B cell (primary cell): ENCODE results near the gene RAB24. TPM values are rescaled to one million over a fixed set of nuclear protein-coding genes. Genes with fewer than 3 reads are reported as not detected.

Source experiments
- ATAC-seq: fragments of 200-7000 bp; cut with Tn5 transposase; one replicate; pipeline ENCODE4 v1.10.0; 2021; ENCODE audit warnings: low read depth, mild to moderate bottlenecking, moderate number of reproducible peaks, moderate library complexity
- CTCF ChIA-PET: fragments of 350-600 bp; sonication (Branson Sonifier 250); formaldehyde crosslinking; loops from one replicate; lab custom pipeline; 2021; ENCODE audit warnings: antibody characterized with exemption, inconsistent platforms; lab: Charles Lee
- POLR2A ChIA-PET: fragments of 350-600 bp; sonication (Branson Sonifier 250); formaldehyde crosslinking; loops from one replicate; lab custom pipeline; 2021; ENCODE audit warnings: antibody characterized with exemption; lab: Charles Lee
- DNase-seq: peaks from one replicate; pipeline ENCODE4 v3.0.0; 2013
- H2AFZ ChIP-seq: 2 replicates; pipeline ENCODE4 v1.6.1; 2012; ENCODE audit warnings: mild to moderate bottlenecking, low read depth, low read length; ENCODE audit not compliant: insufficient read depth, poor library complexity, severe bottlenecking
- H3K27ac ChIP-seq, 2 donors: 1 replicate in 1 of 2; 2 replicates in 1 of 2; pipeline ENCODE4 v1.5.1; 2012 to 2013; ENCODE audit warnings: low read length in 2 of 2, mild to moderate bottlenecking in 2 of 2, moderate library complexity in 1 of 2
- H3K27me3 ChIP-seq, 4 experiments: fragments of 200-600 bp in 1 of 4; sonication (generic) in 1 of 4; replicated peaks in 1 of 4; 1 replicate in 2 of 4; 2 replicates in 2 of 4; pipeline versions ENCODE4 v1.6.1 to v1.7.0; 2013 to 2016; ENCODE audit warnings: low read length in 3 of 4, mild to moderate bottlenecking in 2 of 4, mixed read lengths in 1 of 4, moderate library complexity in 1 of 4; ENCODE audit not compliant: insufficient read depth in 4 of 4, control insufficient read depth in 3 of 4; ENCODE audit errors: control extremely low read depth in 1 of 4
- H3K36me3 ChIP-seq, 2 experiments: replicated peaks in 1 of 2; 1 replicate in 1 of 2; 2 replicates in 1 of 2; pipeline versions ENCODE4 v1.6.1 to v1.7.1; 2013; ENCODE audit warnings: low read length in 1 of 2; ENCODE audit not compliant: insufficient read depth in 2 of 2, control insufficient read depth in 1 of 2; ENCODE audit errors: control extremely low read depth in 1 of 2, extremely low read depth in 1 of 2
- H3K4me1 ChIP-seq, 2 donors: fragments of 200-600 bp in 1 of 2; sonication (generic) in 1 of 2; 1 replicate in 1 of 2; 2 replicates in 1 of 2; pipeline versions ENCODE4 v1.5.1 to v1.6.1; 2013 to 2017; ENCODE audit warnings: low read length in 2 of 2; ENCODE audit not compliant: control insufficient read depth in 2 of 2, insufficient read depth in 2 of 2
- H3K4me2 ChIP-seq: replicated peaks from 2 replicates; pipeline ENCODE3; 2012; ENCODE audit warnings: mild to moderate bottlenecking, low read depth, low read length; ENCODE audit not compliant: poor library complexity, severe bottlenecking
- H3K4me3 ChIP-seq, 5 experiments: fragments of 200-600 bp in 1 of 5; sonication (generic) in 1 of 5; 1 replicate in 3 of 5; 2 replicates in 2 of 5; pipeline versions ENCODE4 v1.5.1 to v1.7.0; 2011 to 2016; ENCODE audit warnings: low read length in 4 of 5, mild to moderate bottlenecking in 4 of 5, low read depth in 2 of 5, control low read depth in 1 of 5, moderate library complexity in 1 of 5; ENCODE audit not compliant: insufficient read depth in 1 of 5; ENCODE audit errors: control extremely low read depth in 1 of 5, extremely low read depth in 1 of 5
- H3K79me2 ChIP-seq: fragments of 200-600 bp; sonication (generic); one replicate; pipeline ENCODE4 v1.6.0; 2016; ENCODE audit warnings: low read length; ENCODE audit not compliant: control insufficient read depth, insufficient read depth
- H3K9ac ChIP-seq: fragments of 200-600 bp; sonication (generic); 2 replicates; pipeline ENCODE4 v1.6.1; 2017; ENCODE audit warnings: mild to moderate bottlenecking, low read length, moderate library complexity
- H3K9me3 ChIP-seq, 3 donors: one replicate each; pipeline versions ENCODE4 v1.6.1 to v1.7.1; 2013; ENCODE audit warnings: low read length in 2 of 3; ENCODE audit not compliant: control insufficient read depth in 2 of 3, insufficient read depth in 1 of 3; ENCODE audit errors: control extremely low read depth in 1 of 3
- H4K20me1 ChIP-seq: 2 replicates; pipeline ENCODE4 v1.6.0; 2012; ENCODE audit warnings: mild to moderate bottlenecking, low read length; ENCODE audit not compliant: insufficient read depth, control insufficient read depth, poor library complexity, severe bottlenecking
- H3K27ac Mint-ChIP-seq: one replicate; pipeline ENCODE4 v1.8.0; 2021; ENCODE audit warnings: mixed read lengths
- H3K27me3 Mint-ChIP-seq: one replicate; pipeline ENCODE4 v1.8.0; 2021; ENCODE audit warnings: mixed read lengths
- H3K4me1 Mint-ChIP-seq: one replicate; pipeline ENCODE4 v1.8.0; 2021; ENCODE audit warnings: mixed read lengths
- H3K4me3 Mint-ChIP-seq: one replicate; pipeline ENCODE4 v1.8.0; 2021; ENCODE audit warnings: mixed read lengths
- H3K9me3 Mint-ChIP-seq: one replicate; pipeline ENCODE4 v1.8.0; 2022; ENCODE audit warnings: mixed read lengths; ENCODE audit not compliant: insufficient read depth
- EZH2 ChIP-seq: IDR thresholded peaks from 2 replicates; pipeline ENCODE4 v1.6.1; 2012; ENCODE audit warnings: borderline replicate concordance, low read depth, mild to moderate bottlenecking, moderate library complexity, low read length; ENCODE audit not compliant: insufficient read depth, poor library complexity, severe bottlenecking
- WGBS: methylation state at CpG from one replicate; pipeline ENCODE4 v1.1.5; 2013; ENCODE audit warnings: missing lambda C conversion rate; ENCODE audit not compliant: insufficient coverage; 5-methylcytosine and 5-hydroxymethylcytosine counted together
- intact Hi-C: fragments of 100-400 bp; cut with micrococcal nuclease; formaldehyde crosslinking; loops from one replicate; pipeline ENCODE4 v1.10.0; 2022
- polyA plus RNA-seq: library from polyadenylated mRNA; depleted of rRNA; stranded (reverse); fragments of >200 nt; gene quantifications from 2 replicates; pipeline ENCODE4 v1.2.3, GENCODE V29; 2012
- total RNA-seq, 2 donors: library from RNA; stranded (reverse); fragments of 120-200 nt in 1 of 2; gene quantifications; 1 replicate in 1 of 2; 2 replicates in 1 of 2; pipeline versions ENCODE4 v1.2.3 to v1.2.4, GENCODE V29; 2013 to 2022
- TF ChIP-seq, protein P1 (sequence below): fragments of 200-600 bp; IDR thresholded peaks from one replicate; pipeline ENCODE4 v1.8.0; 2022; ENCODE audit warnings: antibody characterized with exemption, mild to moderate bottlenecking

RAB24 gene
- total and polyA plus RNA-seq, 2 donors (not counting 1 experiment from before 2014, with no cell fraction given) = 38.3 to 147 TPM

- ChIA-PET POLR2A (no interaction called here), CTCF (interaction anchor here (0.8 to 1.6 kb wide), 3 partner anchors 12 to 183 kb away, joined by 3 to 6 read pairs (median 5); no protein-coding TSS in a partner anchor)
- H3K27me3 Mint-ChIP-seq = no peaks in the 10 kb centered on the region
- DNase-seq (no peak), ATAC-seq (no peak)
- Histone ChIP-seq H3K79me2 (peaks cover 19% of the 10 kb centered on the region), H2AFZ (no peak overlapping the region), H4K20me1 (no peaks in the 10 kb centered on the region), H3K9me3 (no peaks in the 10 kb centered on the region), H3K9ac (no peak overlapping the region), H3K27ac (peak overlapping the region in 1 of 2 donors; percentile 54), H3K36me3 (peaks cover 18 to 37% of the 10 kb centered on the region in 2 experiments), H3K4me2 (no peak overlapping the region), H3K4me1 (peaks cover 59 to 78% of the 10 kb centered on the region in 2 donors), H3K4me3 (no peak overlapping the region), H3K27me3 (no peaks in the 10 kb centered on the region)
- H3K27ac Mint-ChIP-seq = peak overlapping the region; percentile 93
- no peak overlapping the region for H3K4me3 Mint-ChIP-seq
- H3K4me1 Mint-ChIP-seq = peaks cover 71% of the 10 kb centered on the region
- whole genome bisulfite sequencing = 100% methylated on average over 2 of the region's 2 CpGs
- TF ChIP-seq EZH2 = no peak
- H3K9me3 Mint-ChIP-seq = no peaks in the 10 kb centered on the region
- intact Hi-C loops = no loop called here
Measured at GRCh38 chr5:177297922-177298321, 5.6 kb downstream of the RAB24 start.

- Histone ChIP-seq H3K4me2 (peak overlapping the region; percentile 58), H3K9ac (peak overlapping the region; percentile 12), H3K9me3 (no peaks in the 10 kb centered on the region), H3K27me3 (no peaks in the 10 kb centered on the region), H3K4me1 (peaks cover 47 to 65% of the 10 kb centered on the region in 2 donors), H3K36me3 (peaks cover 20 to 48% of the 10 kb centered on the region in 2 experiments), H3K4me3 (no peak overlapping the region), H3K27ac (peak overlapping the region; percentile 37 to 54), H3K79me2 (peaks cover 5% of the 10 kb centered on the region), H2AFZ (no peak overlapping the region), H4K20me1 (no peaks in the 10 kb centered on the region)
- Mint-ChIP-seq H3K9me3 (no peaks in the 10 kb centered on the region), H3K4me3 (peak overlapping the region; percentile 62), H3K27me3 (no peaks in the 10 kb centered on the region), H3K27ac (peak overlapping the region; percentile 54), H3K4me1 (peaks cover 60% of the 10 kb centered on the region)
- TF ChIP-seq, protein P1, sequence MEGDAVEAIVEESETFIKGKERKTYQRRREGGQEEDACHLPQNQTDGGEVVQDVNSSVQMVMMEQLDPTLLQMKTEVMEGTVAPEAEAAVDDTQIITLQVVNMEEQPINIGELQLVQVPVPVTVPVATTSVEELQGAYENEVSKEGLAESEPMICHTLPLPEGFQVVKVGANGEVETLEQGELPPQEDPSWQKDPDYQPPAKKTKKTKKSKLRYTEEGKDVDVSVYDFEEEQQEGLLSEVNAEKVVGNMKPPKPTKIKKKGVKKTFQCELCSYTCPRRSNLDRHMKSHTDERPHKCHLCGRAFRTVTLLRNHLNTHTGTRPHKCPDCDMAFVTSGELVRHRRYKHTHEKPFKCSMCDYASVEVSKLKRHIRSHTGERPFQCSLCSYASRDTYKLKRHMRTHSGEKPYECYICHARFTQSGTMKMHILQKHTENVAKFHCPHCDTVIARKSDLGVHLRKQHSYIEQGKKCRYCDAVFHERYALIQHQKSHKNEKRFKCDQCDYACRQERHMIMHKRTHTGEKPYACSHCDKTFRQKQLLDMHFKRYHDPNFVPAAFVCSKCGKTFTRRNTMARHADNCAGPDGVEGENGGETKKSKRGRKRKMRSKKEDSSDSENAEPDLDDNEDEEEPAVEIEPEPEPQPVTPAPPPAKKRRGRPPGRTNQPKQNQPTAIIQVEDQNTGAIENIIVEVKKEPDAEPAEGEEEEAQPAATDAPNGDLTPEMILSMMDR = no peak
- TF ChIP-seq EZH2 = no peak
- ATAC-seq = no peak
- CTCF ChIA-PET = interaction anchor here (0.5 to 1.9 kb wide), 3 partner anchors 12 to 738 kb away, joined by 3 to 6 read pairs (median 4); no protein-coding TSS in a partner anchor
- intact Hi-C loops = no loop called here
- POLR2A ChIA-PET = interaction anchor here (0.6 kb wide), 1 partner anchor 123 kb away, joined by 8 read pairs; no protein-coding TSS in a partner anchor
- peak; percentile 33 for DNase-seq
- 13% methylated on average over 3 of the region's 4 CpGs for WGBS
Measured at GRCh38 chr5:177296581-177296980, 6.9 kb downstream of the RAB24 start.
